ENCODE data around the gene OAT.

GRCh38 chr10:124418726-124419501 is at the start of gene OAT:
- TF ChIP-seq, protein P1, sequence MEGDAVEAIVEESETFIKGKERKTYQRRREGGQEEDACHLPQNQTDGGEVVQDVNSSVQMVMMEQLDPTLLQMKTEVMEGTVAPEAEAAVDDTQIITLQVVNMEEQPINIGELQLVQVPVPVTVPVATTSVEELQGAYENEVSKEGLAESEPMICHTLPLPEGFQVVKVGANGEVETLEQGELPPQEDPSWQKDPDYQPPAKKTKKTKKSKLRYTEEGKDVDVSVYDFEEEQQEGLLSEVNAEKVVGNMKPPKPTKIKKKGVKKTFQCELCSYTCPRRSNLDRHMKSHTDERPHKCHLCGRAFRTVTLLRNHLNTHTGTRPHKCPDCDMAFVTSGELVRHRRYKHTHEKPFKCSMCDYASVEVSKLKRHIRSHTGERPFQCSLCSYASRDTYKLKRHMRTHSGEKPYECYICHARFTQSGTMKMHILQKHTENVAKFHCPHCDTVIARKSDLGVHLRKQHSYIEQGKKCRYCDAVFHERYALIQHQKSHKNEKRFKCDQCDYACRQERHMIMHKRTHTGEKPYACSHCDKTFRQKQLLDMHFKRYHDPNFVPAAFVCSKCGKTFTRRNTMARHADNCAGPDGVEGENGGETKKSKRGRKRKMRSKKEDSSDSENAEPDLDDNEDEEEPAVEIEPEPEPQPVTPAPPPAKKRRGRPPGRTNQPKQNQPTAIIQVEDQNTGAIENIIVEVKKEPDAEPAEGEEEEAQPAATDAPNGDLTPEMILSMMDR (IDR thresholded peaks at IDR 0.05), result peak in 3 of 6 experiments; percentile 25 to 43 (median 38)
- TF ChIP-seq POLR2A (IDR thresholded peaks at IDR 0.05), result peak; percentile 99

All from Peyer's patch (tissue), 4 donors.